Amygdala (tissue), 56 donors: ENCODE results near the gene ALDH1A3.

Source experiments
- DNase-seq, 56 donors: peaks; one replicate each; lab custom pipeline; 2025; lab: John Stamatoyannopoulos, UW

ALDH1A3 gene

DNA sequence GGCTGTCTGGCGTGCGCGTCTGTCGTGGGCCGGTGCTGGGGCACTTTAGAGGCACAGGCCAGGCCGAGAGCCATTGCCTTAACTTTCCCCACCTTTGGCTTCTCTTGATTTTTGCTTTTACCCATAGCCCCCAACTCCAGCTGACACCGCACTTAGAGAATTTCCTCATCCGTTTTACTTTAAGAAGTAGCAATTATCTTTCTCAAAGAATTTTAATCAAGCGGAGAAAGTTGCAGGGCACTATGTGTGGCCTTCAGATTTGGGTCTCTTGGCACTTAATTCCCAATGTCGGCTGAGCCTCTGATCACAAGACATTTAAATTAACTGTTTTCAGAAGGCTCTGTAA, 1.2 kb downstream of the ALDH1A3 start:
- DNase-seq = no peak

GRCh38 chr15:100881573-100882336, 2.1 kb downstream of the ALDH1A3 start:
- DNase-seq = no peak

GRCh38 chr15:100885116-100885515, 5.5 kb downstream of the ALDH1A3 start:
- DNase-seq = no peak

- DNase-seq = no peak
These were observed 6.2 kb downstream of the ALDH1A3 start for GRCh38 chr15:100885811-100886210.

GRCh38 chr15:100887211-100887913, 7.7 kb downstream of the ALDH1A3 start:
- DNase-seq = no peak

GRCh38 chr15:100889385-100890050, 9.9 kb downstream of the ALDH1A3 start:
- DNase-seq = no peak

GRCh38 chr15:100890051-100890720, 10.6 kb downstream of the ALDH1A3 start:
- no peak for DNase-seq

DNA sequence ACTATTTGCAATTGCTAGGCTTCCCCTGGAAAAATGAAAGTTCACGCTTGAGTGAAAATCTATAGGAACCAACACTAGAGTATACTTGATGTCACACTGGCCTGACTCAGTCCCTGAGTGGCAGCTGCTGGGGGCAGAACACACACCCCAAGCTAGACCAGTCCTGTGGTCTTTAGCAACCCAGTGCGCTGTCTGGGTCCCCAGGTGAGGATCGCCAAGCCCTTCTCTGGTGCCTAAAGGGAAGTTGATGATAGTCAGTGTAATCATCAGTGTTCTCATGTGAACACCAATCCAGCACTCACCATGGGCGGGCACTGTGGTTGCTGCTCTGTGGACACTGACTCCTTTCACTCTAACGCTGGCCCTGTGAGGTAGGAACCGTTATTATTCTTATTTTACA, 11.2 kb downstream of the ALDH1A3 start:
- no peak for DNase-seq

- peak in 31 of 56 donors; percentile 7 to 62 (median 25) for DNase-seq
These were observed 11.8 kb downstream of the ALDH1A3 start for GRCh38 chr15:100891307-100892012.

- DNase-seq = no peak
These were observed 12.4 kb downstream of the ALDH1A3 start for GRCh38 chr15:100892013-100892355.

DNA sequence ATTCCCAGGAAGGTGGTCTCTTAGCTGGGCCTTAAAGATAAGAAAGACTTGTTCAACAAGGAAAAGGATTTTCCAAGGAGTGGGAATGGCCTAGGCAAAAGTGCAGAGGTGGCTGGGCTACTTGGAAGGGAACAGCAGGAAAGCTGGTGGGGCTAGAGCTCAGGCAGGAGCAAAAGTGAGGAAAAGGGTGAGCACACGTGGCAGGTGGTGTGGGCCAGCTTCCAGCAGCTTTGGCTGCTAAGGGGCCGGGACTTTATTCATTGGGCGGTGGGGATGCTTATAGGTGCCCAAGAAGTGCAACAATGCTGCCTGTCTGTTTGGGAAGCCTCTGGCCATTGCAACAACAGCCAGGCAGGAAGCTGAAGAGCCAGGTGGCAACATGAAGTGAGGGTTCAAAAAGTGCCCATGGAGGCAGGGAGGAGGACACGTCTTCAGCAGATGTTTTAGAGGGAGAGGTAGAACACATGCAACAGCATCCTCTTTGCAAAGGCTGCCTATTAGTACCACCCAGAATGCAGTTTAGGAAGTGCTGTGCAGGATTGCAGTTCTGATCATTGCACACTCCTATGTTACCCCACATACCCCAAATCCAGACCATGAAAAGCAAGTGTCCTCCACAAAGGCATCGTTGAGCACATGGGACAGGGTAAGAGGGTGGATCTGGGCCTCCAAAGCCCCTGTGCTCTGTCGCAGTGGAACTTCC, 13.8 kb downstream of the ALDH1A3 start:
- DNase-seq = no peak

GRCh38 chr15:100893964-100894295, 14.3 kb downstream of the ALDH1A3 start:
- DNase-seq = no peak

- DNase-seq = no peak
These were observed 16.1 kb downstream of the ALDH1A3 start for GRCh38 chr15:100895721-100896120.

DNA sequence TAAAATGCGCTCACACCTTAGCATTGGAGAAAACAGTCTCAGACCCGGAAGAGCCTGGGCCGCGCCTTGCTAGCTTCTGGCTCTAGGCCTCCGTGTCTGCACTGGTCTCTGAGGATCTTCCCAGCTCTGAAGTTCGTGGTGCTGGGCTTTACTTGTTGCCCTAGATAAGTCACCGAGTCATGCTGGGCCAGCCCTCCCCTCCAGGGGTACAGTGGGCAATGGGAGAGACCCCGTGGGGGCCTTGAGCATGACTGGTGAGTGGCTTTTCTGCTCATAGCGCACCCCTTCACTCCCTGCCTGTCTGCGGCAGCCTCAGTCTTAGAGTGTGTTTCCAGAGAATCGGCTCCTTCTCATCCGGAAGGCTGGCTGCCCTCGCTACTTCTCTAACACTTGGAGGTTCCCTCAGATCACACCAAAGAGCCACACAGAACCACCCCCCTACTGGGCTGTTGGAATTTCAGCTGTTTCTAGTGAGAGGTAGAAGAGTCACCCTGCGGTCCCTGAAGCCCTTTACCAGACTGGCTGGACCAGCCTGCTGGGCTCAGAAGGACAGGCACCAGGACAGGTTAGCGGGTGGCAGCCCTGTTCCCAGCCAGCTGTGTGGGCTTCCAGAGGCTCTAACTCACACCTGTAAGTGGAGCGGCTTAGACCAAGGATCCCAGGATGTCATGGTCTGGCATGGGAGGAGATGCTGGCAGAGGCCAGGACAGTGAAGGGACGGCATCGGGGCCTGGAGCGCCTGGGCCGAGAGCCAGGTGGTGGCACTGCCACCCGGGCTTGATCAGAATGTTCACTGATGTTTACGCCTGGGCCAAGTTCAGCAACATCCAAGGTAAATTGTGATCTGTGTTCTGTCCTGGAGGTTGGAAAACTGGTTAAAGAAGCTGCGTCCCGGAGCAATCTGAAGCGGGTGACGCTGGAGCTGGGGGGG, 17.9 kb downstream of the ALDH1A3 start:
- no peak for DNase-seq

DNA sequence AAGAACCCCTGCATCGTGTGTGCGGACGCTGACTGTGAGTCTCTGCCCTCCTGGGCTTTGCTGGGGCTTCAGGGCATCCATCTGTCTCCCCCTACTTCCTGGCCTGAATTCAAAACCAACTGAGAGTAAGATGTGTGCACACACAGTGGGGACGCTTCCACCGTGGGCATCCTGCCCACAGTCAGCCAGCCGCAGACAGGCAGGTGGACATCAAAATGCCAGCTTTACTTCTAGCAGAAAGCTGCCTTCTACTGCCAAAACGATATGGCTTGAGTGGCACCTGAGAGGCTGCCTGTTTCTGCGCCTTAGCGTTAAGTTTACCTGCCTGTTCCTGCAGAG, 18.5 kb downstream of the ALDH1A3 start:
- no peak for DNase-seq

- no peak for DNase-seq
These were observed 19.2 kb downstream of the ALDH1A3 start for GRCh38 chr15:100898661-100899462.

DNA sequence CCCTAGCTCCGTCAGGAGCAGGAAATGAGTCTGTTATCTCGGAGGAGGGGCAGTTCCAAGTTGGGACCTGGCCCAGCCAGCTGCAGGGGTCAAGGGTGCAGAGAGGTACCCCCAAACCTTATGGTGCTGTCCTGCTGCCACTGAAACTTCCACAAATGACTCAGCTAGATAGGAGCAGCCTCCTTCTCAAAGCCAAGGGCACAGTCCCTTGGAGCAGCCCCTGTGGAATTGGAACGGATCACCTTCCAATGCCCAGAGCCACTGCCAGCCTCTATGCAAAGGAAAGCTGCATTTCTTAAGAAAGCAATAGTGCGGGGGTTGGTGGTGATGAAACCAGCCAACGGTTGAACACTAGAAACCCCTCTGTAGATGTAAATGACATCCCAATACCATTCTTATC, 20.0 kb downstream of the ALDH1A3 start:
- no peak for DNase-seq

GRCh38 chr15:100900136-100900794, 20.6 kb downstream of the ALDH1A3 start:
- DNase-seq = no peak
